GM19452 (cell line): ENCODE results near the gene C1RL.

Experiments used
- ATAC-seq: cut with Tn5 transposase; IDR thresholded peaks from one replicate; pipeline ENCODE4 v1.9.1; 2021; ENCODE audit not compliant: unreplicated experiment

C1RL gene

GRCh38 chr12:7108796-7109571 is at the start of gene C1RL:
TSS of gene C1RL (minus strand) at chr12:7109214. CDS start at chr12:7109180, 34 bp downstream.
- no peak for ATAC-seq

DNA sequence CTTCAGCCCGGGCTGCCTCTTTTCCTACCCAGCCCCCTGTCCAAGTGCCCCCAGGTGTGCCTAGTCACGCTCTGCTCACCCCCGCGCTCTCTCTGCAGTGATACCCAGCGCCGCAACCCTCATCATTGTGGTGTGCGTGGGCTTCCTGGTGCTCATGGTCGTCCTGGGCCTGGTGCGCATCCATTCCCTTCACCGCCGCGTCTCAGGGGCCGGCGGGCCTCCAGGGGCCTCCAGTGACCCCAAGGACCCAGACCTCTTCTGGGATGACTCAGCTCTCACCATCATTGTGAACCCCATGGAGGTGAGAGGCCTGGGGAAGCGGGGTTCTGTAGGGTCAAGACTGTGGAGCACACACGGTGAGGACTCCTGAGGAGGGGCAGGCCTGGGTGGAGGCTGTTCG is 48.4 kb upstream of the C1RL start:
- no peak for ATAC-seq

GRCh38 chr12:7156259-7157197 is 47.5 kb upstream of the C1RL start:
- no peak for ATAC-seq

DNA sequence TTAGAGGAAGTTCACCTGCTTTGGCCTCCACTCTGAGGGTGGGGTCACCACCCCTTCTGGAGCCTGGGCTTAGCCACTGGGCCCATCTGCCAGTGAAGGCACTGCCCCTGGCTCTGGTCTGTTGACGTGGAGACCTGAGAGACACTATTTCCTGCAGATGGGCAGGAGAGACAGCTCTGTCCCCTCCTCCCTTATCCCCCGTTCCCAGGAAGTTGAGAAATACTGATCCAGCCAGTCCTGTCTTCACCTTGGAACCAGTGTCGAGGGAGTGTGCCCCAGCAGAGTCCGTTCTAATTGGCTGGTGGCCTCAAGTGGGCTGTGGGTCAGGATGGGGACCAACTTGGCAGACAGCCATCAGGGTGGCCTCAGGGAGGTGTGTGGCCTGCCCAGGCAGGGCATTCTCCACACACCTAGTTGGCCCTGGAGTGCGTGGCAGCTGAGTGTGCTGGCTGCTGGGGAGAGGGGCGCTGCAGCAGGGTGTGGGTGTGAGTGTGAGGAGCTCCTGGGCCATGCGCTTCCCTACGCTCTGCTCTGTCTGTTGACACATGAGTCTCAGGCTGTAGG is 46.5 kb upstream of the C1RL start:
- no peak for ATAC-seq

DNA sequence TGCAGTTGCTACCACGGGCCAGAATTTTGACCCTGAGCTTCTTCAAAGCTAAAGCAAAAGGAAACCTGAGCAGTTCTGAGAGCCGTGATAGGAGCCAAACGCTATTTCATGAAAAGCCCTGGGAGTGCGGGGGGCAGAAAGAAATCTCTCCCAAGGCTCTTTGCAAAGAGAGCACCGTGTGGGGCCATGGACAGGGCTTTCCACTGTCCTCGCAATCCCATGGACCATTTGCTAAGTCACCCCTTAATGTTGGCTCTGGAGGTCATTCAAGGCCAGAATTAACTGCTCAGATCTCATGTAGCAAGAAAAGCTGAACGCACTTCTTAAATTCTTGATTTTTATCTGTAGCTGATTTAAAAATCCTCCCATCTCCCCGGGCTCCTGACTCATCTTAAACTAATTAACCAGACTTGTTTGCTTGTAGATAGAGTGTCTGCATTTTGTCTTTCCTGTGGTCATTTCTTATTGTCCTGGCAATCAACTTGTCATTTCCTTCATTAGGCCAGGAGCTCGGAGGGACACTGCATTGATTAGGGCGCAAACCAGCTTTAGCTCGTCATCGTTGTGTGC is 46.0 kb upstream of the C1RL start:
- ATAC-seq: no peak

GRCh38 chr12:7154042-7154441 is 45.0 kb upstream of the C1RL start:
- ATAC-seq: no peak

- ATAC-seq: no peak
These were observed 43.8 kb upstream of the C1RL start for GRCh38 chr12:7152818-7153217.

DNA sequence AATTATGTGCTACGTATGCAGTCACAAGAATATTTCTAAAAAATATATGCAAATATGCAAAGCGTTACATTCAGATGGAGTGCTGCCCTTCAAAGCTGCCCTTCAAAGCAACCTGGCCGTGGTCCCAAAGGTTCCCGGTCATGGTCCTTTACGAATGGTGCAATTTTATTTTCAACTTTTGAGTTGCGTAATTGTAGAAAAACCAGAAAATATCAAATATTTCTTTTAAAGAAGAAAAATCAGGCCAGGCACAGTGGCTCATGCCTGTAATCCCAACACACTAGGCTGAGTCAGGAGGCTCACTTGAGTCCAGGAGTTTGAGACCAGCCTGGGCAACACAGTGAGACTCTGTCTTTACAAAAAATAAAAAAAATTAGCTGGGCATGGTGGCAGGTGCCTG is 42.5 kb upstream of the C1RL start:
- ATAC-seq: no peak

- no peak for ATAC-seq
These were observed 41.8 kb upstream of the C1RL start for GRCh38 chr12:7150841-7151240.

DNA sequence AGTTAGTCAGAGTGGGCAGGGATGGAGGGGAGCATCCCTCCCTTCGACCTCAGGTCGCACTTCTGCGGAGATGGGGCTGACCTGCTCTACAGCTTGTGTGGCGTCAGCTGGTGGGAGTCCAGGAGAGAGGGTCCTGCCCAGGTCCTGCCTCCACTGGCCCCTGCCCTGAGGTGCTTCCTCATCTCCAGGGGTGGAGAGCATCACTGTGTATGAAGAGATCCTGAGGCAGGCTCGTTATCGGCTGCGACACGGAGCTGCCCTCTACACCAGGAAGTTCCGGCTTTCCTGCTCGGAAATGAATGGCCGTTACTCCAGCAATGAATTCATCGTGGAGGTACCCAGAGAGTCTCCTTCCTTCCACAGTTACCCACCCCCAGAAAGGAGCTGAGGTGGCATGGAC is 41.3 kb upstream of the C1RL start:
- ATAC-seq: no peak

GRCh38 chr12:7146906-7147305 is 37.9 kb upstream of the C1RL start:
- ATAC-seq: no peak

DNA sequence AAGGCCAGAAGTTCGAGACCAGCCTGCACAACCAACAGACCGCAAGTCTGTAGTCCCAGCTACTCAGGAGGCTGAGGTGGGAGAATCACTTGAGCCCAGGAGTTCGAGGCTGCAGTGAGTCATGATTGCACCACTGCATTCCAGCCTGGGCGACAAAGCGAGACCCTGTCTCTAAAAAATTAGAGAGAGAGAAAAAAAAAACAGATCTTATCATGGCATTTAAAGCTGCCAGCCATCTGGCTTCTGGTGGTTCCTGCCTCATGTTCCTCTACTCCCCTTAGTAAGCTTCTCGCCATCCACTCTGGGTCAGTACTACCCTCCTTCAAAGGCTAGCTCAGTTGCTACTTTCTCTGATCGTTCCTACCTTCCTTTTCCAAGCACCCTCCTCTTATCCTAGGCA is 37.2 kb upstream of the C1RL start:
- ATAC-seq: no peak

DNA sequence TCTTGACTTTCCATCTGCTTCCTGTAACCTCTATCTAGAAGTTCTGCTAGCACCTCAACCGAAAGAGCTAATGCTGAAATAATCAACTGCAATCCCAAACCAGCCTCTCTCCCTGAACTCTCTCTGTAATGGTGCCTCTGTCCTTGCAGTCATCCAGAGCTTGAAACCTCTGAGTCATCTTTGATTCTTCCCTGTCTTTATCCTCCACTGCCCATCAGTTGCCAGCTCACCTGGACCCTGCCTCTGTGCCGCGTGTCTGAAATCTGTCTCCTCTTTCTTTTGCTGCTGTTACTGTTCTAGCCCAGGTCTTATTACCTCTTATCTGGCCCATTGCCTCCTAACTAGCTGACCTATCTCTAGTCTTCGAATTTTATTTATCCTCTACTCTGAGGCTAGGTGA is 36.7 kb upstream of the C1RL start:
- no peak for ATAC-seq

GRCh38 chr12:7144414-7145120 is 35.6 kb upstream of the C1RL start:
- ATAC-seq: no peak

GRCh38 chr12:7143564-7143963 is 34.5 kb upstream of the C1RL start:
- no peak for ATAC-seq

DNA sequence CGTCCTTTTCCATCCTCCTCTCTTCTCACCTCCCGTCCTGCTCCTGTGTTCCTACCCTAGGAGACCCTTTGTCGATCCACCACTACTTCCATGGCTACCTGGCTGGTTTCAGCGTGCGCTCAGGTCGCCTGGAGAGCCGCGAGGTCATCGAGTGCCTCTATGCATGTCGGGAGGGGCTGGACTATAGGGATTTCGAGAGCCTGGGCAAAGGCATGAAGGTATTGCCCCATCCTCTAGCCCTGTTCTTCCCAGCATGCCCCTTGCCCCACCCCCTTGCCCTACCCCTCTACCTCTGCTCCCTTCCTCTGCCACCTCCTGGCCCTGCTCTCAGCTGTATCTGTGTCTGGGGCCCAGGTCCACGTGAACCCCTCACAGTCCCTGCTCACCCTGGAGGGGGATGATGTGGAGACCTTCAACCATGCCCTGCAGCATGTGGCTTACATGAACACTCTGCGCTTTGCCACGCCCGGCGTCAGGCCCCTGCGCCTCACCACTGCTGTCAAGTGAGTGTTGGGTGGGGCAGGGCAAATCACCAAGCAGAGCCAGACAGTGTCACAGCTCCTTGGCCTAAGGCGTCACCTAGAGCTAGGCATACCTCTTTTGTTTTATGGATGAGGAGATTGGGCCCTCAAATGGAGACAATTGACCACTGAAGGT is 33.9 kb upstream of the C1RL start:
- ATAC-seq: no peak

DNA sequence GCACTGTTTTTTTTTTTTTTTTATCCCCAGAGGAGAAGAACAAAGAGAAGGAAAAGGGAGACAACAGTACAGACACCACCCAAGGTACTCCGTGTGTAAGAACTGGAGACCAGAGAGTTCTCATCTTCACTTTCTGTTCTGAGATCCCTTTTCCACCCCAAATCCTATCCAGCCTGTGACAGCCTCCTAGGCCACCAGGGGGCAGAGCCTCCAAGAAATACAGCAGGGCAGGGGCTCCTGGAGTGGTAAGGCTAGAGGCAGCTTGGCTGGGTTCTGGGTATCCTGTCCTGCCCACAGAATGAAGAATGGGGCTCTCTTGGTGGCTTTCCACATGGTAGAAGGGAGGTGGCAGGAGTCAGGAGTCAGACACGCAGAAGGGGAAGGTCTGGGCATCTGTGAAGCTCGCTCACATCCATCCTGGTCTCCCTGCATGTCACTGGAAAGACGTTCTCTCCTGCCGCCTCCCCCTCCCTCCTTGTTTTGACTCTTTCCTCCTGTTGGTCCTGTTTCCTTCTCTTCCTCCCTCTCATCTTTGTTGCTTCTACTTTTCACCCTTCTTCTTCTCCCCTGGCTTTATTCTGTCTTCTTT is 33.1 kb upstream of the C1RL start:
- ATAC-seq: no peak

DNA sequence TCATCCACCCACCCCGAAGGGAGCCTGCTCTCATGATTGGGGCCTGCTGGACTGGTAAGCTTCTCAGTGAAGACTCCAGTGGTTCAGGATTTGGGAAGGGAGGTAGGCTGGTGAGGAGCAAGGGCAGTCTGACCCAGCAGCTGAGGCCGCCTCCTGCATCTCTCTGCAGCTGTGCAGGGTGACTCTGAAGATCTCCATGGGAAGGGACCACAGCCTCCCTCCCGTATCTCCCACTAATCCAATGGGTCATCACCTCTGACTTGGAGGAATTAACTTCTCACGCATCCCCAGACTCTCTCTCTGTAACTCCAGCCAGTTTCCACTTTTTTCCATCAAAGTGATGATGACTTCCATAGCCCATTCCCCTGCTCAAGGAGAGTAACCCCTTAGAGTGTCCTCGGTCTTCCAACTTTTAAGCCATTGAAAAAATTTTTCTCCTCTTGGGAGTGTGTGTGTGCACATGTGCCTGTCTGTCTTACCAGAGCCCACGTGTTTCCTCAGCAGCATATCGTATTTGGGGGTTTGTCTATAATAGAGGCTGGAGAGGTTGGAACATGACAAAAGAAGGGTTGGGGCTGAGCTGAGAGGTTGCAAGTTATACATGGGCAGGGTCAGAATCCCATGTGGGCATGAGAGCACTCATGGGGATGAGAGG is 32.5 kb upstream of the C1RL start:
- no peak for ATAC-seq

DNA sequence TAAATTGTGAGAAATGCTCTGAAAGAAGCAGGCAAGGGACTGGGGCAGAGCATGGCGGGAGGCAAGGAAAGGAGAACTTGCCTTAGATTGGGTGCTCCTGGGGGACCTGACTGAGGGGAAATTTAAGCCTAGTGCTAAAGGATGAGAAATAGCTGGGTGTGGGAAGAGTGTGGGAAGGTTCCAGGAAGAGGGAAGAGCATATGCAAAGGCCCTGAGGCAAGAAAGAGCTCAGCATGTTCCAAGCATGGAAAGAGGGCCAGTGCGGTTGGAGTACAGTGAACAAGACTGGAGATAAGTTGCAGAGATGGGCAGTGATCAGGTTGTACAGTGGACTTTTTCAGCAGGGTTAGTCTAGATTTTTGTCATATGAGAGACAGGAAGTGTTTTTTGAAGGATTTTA is 30.2 kb upstream of the C1RL start:
- no peak for ATAC-seq
